Uterus (tissue), 4 donors: ENCODE results near the gene MAP4K4. TPM values are rescaled to one million over a fixed set of nuclear protein-coding genes. Genes with fewer than 3 reads are reported as not detected.

Experiments used
- DNase-seq, 2 donors: peaks; one replicate each; pipeline ENCODE4 v3.0.0-alpha.2; 2019 to 2020
- H3K27ac ChIP-seq, 2 donors: fragments of 200-600 bp; sonication (generic); 1 replicate in 1 of 2; 2 replicates in 1 of 2; pipeline ENCODE4 v1.5.1; 2016 to 2018
- H3K27me3 ChIP-seq, 2 donors: fragments of 200-600 bp; sonication (generic); one replicate each; pipeline ENCODE4 v1.5.1; 2018 to 2019; ENCODE audit warnings: control low read depth in 1 of 2
- H3K36me3 ChIP-seq, 2 donors: fragments of 200-600 bp; sonication (generic); one replicate each; pipeline ENCODE4 v1.5.1; 2019; ENCODE audit warnings: control low read depth in 1 of 2
- H3K4me1 ChIP-seq, 2 donors: fragments of 200-600 bp; sonication (generic); one replicate each; pipeline ENCODE4 v1.5.1; 2018 to 2019; ENCODE audit warnings: control low read depth in 1 of 2
- H3K4me3 ChIP-seq, 2 donors: fragments of 200-600 bp; sonication (generic); 1 replicate in 1 of 2; 2 replicates in 1 of 2; pipeline ENCODE4 v1.5.1; 2018 to 2019; ENCODE audit warnings: mild to moderate bottlenecking in 1 of 2
- H3K9me3 ChIP-seq, 2 donors: fragments of 200-600 bp; sonication (generic); one replicate each; pipeline ENCODE4 v1.5.1; 2019; ENCODE audit warnings: control low read depth in 1 of 2
- CTCF ChIP-seq, 4 experiments: fragments of 200-600 bp in 2 of 4; fragments of 450-650 bp in 2 of 4; sonication (generic) in 2 of 4; IDR thresholded peaks; one replicate each; pipeline ENCODE4 v1.5.1; 2016 to 2019; ENCODE audit warnings: antibody characterized with exemption in 4 of 4, mild to moderate bottlenecking in 2 of 4, moderate library complexity in 1 of 4
- POLR2A ChIP-seq, 2 donors: fragments of 450-650 bp; IDR thresholded peaks; one replicate each; pipeline ENCODE4 v1.6.1; 2016; ENCODE audit warnings: antibody characterized with exemption in 2 of 2, mild to moderate bottlenecking in 1 of 2, moderate library complexity in 1 of 2
- intact Hi-C: fragments of 100-400 bp; cut with DNase I; formaldehyde crosslinking; loops from one replicate; pipeline ENCODE4 v1.15.1; 2023; ENCODE audit warnings: low total_unique reads
- total RNA-seq, 4 donors: library from RNA; depleted of rRNA in 3 of 4; stranded (reverse); fragments of >200 nt in 3 of 4; gene quantifications; one replicate each; pipeline versions ENCODE4 v1.1.0 to v1.2.4, GENCODE V29; 2014 to 2023
- donor health status: DM: yes; HTN: yes; CAD: no.

Gene MAP4K4
- total RNA-seq, 4 donors from 2014 or later: 17.9 to 87.2 (median 55.4) TPM

DNA sequence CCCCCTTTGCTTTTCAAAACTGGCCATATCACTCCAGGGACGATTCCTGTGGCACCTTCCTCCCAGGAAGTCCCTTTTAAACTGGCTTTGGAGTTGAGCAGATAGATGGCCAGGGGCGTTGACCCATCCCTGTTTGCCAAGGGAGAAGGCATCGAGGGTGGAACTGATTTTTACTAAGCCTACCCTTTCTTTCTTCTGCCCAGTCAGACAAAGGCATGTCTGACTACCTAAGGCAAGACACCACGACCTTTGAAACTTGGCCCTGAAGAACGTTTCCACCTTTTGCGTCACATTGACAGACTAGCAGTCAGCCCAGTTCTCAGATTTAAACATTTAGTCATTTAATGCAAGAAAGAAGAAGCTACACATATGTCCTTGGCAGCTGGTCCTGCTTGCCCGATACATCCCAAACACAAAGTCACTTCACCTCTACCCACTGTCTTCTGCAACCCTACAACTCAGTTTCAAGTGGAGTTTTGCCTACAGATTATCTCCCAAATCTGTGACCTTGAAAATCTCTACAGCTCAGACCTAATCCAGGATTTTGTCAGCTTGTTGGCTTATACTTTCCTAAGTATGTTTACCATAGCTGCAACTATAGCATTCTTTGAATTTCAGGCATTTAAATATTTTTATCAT, 192.1 kb downstream of the MAP4K4 start:
- Histone ChIP-seq H3K36me3 (no peaks in the 10 kb centered on the region), H3K9me3 (no peaks in the 10 kb centered on the region), H3K27me3 (no peaks in the 10 kb centered on the region), H3K4me1 (no peaks in the 10 kb centered on the region), H3K27ac (no peak overlapping the region), H3K4me3 (no peak overlapping the region)
- intact Hi-C loops: no loop called here
- TF ChIP-seq POLR2A (IDR thresholded peaks at IDR 0.05) (no peak), CTCF (IDR thresholded peaks at IDR 0.05) (no peak)
- DNase-seq: no peak

DNA sequence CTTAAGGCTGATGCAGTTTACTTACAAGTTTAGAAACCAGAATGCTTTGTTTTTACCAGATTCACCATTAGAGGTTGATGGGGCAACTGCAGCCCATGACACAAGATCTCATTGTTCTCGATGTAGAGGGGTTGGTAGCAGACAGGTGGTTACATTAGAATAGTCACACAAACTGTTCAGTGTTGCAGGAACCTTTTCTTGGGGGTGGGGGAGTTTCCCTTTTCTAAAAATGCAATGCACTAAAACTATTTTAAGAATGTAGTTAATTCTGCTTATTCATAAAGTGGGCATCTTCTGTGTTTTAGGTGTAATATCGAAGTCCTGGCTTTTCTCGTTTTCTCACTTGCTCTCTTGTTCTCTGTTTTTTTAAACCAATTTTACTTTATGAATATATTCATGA, 194.9 kb downstream of the MAP4K4 start:
- no peaks in the 10 kb centered on the region for H3K36me3 ChIP-seq
- TF ChIP-seq POLR2A (IDR thresholded peaks at IDR 0.05): no peak
- no peak for TF ChIP-seq CTCF (IDR thresholded peaks at IDR 0.05)
- intact Hi-C loops: no loop called here
- no peak overlapping the region for H3K4me3 ChIP-seq
- H3K27me3 ChIP-seq: no peaks in the 10 kb centered on the region
- no peaks in the 10 kb centered on the region for H3K9me3 ChIP-seq
- no peaks in the 10 kb centered on the region for H3K4me1 ChIP-seq
- no peak overlapping the region for H3K27ac ChIP-seq
- no peak for DNase-seq

DNA sequence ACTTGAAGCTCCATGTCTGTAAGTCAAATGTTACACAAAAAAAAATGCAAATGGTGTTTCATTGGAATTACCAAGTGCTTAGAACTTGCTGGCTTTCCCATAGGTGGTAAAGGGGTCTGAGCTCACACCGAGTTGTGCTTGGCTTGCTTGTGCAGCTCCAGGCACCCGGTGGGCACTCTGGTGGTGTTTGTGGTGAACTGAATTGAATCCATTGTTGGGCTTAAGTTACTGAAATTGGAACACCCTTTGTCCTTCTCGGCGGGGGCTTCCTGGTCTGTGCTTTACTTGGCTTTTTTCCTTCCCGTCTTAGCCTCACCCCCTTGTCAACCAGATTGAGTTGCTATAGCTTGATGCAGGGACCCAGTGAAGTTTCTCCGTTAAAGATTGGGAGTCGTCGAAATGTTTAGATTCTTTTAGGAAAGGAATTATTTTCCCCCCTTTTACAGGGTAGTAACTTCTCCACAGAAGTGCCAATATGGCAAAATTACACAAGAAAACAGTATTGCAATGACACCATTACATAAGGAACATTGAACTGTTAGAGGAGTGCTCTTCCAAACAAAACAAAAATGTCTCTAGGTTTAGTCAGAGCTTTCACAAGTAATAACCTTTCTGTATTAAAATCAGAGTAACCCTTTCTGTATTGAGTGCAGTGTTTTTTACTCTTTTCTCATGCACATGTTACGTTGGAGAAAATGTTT, 196.3 kb downstream of the MAP4K4 start:
- no peaks in the 10 kb centered on the region for H3K36me3 ChIP-seq
- H3K4me3 ChIP-seq: no peak overlapping the region
- TF ChIP-seq POLR2A (IDR thresholded peaks at IDR 0.05): no peak
- no peak for TF ChIP-seq CTCF (IDR thresholded peaks at IDR 0.05)
- H3K4me1 ChIP-seq: no peaks in the 10 kb centered on the region
- no peak for DNase-seq
- intact Hi-C loops: no loop called here
- H3K9me3 ChIP-seq: no peaks in the 10 kb centered on the region
- H3K27ac ChIP-seq: no peak overlapping the region
- H3K27me3 ChIP-seq: no peaks in the 10 kb centered on the region

DNA sequence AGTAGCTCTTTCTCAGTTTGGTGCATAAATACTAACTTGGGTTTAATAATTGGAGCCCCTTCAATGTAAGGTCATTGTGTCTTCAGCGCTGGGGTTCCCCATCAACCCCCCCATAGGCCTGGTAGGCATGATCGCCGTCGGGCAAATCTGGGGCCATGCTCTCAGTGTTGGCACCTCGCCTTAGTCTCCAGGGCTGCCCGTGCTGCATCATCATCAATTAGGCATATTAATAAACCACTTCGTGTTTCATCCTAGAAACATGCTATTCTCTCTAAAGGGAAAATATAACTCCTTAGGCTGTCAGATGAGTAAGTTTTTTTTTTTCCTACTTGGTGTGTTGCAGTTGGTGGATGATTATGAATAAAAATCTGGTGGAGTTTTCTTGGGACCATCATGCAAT, 197.5 kb downstream of the MAP4K4 start:
- Histone ChIP-seq H3K36me3 (no peaks in the 10 kb centered on the region), H3K27ac (no peak overlapping the region), H3K27me3 (no peaks in the 10 kb centered on the region), H3K9me3 (no peaks in the 10 kb centered on the region), H3K4me3 (no peak overlapping the region), H3K4me1 (no peaks in the 10 kb centered on the region)
- no peak for TF ChIP-seq POLR2A (IDR thresholded peaks at IDR 0.05)
- TF ChIP-seq CTCF (IDR thresholded peaks at IDR 0.05): no peak
- no peak for DNase-seq
- intact Hi-C loops: no loop called here

DNA sequence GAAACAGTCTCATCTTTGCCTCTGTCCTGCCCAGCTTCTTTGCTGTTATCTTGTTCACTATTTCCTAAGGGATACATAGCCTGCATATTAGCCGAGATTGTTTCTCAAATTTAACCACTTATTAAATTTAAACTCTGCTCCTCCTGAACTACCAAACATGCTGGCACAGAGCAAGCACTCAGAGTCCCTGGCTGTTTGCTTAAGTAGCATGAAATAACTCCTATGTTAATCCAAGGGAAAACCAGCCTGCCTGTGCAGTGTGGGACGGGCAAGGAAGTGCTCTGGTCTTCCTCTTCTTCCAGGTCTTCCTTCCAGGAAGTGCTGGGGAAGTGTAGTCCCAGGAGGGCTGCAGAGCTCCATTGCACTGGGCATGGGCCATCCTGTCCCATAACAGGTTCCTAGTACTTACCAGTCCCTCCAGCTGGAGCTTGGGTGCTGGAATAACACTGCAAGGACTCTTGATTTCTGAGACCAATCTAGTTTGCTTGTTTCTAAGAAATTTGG, 198.4 kb downstream of the MAP4K4 start:
- Histone ChIP-seq H3K27ac (no peak overlapping the region), H3K36me3 (no peaks in the 10 kb centered on the region), H3K4me3 (no peak overlapping the region), H3K4me1 (no peaks in the 10 kb centered on the region), H3K9me3 (no peaks in the 10 kb centered on the region), H3K27me3 (no peaks in the 10 kb centered on the region)
- TF ChIP-seq POLR2A (IDR thresholded peaks at IDR 0.05) (no peak), CTCF (IDR thresholded peaks at IDR 0.05) (no peak)
- intact Hi-C loops: no loop called here
- DNase-seq: no peak
